Ammon's horn (tissue), 1 donor: ENCODE measurements around the gene MEDAG.
A peak's percentile ranks its signal among the peaks of the same experiment; 100 is the strongest.
"Not testable (repeated sequence)": the region's sequence is repeated elsewhere in the genome, so short reads cannot be mapped to it uniquely, and the experiment has no call there.

Experiments
- DNase-seq: peaks from one replicate; pipeline ENCODE4 v3.0.0-alpha.2; 2016; ENCODE audit warnings: low spot score

Gene MEDAG

DNA sequence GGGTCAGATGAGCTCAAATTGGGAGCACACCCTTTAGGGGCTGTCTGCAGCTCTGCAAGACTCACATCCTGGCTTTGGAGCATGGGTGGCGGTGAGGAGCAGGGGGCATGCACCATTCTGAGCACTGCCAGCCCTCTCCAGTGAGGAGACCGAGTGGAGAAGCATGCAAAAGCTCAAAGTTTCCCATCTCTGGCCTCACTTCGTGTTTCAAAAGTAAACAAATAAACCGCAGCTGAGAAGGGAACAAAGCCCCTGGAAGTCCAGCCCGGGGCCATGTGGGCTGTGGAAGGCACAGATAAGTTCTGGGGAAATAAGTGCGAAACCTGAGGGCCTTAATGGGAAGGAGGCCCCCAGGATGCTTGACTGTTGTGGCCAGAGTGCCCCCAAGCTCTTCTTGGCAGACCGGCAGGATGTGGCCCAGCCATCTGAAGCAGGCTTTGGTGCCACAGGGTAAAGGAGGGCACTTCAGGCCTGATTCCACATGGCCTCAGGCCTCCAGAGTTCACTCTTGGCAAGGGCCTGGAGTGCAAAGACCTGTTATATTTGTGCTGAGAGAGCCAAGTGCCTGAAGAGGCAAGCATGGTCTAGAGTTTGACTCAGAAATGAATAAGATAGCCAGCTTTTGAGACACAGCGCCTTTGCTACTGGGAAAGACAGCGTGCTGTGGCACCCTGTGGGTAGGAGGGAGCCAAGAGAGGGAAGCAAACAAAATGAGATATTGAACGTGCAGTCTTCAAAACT lies 1.2 kb downstream of the MEDAG start:
- DNase-seq, result no peak

DNA sequence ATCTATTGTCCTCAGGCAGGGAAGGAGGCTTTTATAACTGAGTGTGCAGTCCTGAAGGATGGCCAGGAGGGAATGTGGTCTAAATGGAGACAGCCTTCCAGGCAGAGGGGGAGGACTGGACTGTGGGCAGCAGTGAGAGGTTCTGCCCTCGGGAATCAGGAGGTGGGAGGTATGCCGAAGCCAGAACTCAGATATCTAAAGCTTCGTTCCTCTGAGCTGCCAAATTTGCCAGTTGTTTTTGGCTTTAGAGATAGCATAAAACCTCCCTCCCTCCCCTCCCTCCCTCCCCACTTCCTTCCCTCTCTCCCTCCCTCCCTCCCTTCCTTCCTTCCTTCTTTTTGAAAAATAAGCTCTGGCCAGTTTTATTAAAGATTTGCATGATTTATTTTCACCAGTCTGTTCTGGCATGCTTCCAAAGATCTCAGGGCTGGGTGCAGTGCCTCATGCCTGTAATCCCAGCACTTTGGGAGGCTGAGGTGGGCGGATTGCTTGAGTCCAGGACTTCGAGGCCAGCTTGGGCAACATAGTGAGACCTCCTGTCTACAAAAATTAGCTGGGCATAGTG lies 2.4 kb downstream of the MEDAG start:
- DNase-seq, result no peak

DNA sequence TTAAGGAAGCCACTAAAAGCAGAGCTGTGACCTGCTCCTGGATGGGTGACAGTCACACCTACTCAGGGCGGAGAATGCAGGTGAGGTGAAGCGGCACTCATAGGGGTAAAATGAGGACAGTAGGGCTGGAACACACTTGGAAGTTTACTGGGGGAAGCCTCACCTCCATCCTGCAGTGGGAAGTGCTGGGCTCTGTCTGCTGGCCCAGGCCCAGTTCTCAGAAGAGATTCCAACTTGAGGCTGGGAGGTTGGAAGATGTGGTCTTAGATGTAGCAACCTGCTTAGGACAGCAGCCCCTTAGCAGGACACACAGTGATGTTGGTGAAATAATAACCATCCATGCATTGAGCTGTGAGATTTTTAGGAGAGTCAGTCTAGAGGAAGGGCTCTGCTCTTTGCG lies 4.6 kb downstream of the MEDAG start:
- DNase-seq, result no peak

DNA sequence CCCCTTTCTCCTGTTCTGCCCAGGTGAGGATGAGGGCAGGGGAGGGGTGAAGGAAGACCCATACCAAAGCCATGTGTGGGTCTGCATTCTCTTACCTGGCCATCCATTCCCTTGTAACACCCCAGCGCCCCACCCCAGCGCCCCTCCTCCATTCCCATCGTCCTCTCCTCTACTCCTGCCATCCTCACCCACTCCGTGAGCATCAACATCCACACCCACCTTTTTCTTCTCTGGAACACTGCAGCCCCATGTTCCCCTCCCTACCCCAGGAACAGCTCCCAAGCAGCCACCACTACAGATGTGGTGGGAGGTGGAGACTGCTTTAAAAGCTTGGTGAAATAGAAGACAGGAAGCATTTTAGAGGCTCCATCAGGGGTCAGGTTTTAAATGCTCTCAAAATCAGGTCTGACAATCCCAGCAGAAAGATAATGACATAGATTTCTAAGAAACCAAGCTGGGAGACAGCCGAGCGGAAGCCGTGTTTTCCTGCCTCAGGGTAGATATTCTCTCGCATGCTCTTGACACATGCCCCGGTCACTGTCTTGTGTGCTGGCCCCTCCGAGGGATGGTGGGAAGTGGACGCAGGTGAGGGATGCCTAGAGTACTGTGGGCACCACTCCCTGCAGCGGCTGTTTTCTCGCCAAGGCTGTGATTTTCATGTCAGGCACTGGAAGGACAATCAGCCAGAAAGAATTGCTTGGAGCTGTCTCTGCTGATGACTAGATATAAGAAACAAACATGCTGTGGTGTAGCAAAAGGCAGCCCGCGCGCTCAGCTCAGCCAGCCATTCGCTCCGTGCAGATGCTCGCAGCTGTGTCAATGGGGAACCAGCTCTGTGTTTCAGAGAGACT lies 9.8 kb downstream of the MEDAG start:
- DNase-seq, result no peak

DNA sequence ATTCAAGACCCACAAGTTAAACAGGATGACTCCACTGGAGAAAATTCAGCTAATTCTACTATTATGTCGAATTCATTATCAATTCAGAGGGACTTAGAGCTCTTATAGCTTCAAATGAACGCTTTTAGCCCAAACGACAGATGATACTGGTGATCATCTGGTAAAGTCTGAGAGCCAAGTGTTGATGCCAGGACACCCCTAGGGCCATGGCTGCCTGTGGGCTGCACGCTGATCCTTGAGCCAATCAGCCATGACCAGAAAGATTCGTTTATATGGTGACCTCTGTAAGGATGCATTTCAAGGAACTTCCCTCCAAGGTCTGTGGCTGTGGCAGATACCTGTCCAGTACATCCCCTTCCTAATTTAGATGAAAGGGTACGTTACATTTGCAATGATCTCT lies 10.9 kb downstream of the MEDAG start:
- DNase-seq, result no peak

DNA sequence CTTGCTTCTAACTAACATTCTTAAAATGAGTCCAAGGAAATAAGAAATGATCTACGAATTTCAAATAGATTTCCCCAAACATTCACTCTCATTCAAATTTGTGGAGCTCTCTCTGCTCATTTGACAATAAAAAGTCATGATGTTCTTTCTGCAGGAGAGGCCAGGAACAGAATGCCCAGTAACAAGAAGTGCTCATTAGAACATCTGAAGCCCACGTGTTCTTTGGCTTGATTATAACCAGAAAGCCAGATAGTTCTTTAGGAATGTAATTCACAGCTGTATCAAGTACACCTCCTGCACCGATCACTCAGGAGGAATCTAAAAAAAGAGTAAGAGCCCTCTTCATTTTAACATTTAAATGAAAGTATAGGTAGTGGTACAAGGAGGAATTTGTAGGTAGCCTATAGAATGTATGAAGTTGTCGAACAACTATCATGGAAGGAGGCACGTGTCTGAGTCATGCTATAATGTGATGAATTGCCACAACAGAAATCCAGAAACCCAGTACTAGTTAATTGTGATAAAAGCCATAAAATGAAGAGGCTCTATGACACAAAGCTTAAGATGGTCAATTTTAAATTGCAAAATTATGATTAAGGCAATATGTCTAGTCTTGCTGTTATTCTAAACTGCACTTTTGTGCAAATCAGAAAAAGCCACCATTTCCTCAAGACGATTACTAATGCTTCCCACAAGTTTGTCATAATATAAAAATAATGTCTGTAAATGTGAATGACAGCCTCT lies 12.8 kb downstream of the MEDAG start:
- no peak for DNase-seq

DNA sequence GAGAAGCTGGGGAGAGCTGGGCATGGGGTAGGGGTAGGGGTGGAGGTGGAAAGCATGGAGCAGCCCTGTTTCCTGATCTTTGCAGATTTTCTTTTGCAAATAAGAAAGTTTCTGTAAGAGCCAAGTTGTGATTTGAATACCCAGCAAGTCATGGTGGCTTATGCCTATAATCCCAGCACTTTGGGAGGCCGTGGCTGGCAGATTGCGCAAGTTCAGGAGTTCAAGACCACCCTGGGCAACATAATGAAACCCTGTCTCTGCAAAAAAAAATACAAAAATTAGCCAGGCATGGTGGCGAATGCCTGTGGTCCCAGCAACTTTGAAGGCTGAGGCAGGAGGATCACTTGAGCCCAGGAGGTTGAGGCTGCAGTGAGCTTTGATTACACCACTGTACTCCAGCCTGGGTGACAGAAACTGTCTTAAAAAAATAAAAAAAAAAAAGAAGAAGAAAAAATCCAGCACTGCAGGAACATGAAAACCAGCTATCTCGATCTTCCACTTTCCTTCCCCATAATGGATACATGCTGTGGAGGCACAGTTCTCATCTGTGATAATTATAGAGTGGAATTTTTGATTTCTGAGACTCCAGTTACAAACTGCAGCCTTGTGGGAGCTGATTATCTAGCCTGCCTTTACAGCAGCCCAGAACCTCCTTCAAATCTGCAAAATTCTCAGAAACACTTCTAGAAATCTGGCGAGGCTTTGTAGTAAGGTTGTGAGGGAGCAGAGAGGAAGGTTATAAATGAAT lies 14.3 kb downstream of the MEDAG start:
- no peak for DNase-seq

DNA sequence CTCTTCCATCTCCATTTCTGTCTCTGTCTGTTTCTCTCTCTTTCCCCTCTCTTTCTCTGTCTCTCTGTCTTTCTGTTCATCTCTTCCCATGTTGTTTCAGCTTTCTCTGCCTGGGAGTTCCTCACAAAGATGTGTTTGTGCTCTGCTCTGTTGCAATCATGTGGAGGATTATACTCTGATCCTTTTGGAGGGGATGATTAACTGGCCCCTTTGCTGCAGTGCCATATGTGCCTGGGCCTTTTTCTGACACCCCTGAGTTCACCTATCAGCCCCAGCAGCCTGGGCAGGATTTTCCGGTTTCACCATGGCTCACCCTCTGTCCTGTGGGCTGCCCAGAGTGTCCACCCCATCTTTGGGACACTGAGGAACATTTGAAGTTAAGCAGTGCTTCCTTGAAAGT lies 17.3 kb downstream of the MEDAG start:
- DNase-seq, result no peak

DNA sequence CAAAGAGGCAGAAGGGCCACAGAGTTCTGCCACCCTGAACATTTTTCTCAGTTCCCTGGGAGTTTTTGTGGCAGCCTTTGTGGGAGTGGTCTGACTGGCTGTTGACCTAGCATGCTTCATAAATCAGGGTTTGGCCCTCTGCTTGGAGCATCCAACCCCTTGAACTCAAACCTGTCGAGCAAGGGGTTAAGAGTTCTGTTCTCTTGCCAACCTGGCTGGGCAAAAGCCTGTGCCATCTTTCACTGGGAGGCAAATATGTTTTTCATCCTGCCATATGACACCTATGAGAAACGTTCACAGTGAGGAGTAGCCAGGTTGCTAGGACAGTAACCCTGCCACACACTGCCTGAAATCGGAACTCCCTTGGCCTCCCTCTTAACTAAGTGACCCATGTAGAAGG lies 18.6 kb downstream of the MEDAG start:
- DNase-seq, result no peak

DNA sequence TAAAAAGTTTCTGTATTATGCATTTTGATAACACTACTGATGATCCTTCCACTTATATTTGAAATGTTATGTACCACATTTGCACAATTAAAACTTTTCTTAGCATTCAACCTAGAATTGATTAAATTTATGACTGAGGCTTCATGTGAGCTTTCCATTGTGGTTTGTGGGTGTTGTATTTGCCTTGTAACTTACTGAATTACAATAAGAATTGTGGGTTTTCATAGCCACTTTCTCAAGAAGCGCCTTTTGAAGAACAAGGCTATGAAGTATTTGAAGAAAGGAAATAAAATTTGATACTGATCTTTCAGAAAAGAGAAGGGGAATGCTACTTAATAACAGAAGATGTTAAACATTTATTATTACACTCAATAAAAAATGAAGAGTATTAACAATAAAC lies 19.4 kb downstream of the MEDAG start:
- no peak for DNase-seq

DNA sequence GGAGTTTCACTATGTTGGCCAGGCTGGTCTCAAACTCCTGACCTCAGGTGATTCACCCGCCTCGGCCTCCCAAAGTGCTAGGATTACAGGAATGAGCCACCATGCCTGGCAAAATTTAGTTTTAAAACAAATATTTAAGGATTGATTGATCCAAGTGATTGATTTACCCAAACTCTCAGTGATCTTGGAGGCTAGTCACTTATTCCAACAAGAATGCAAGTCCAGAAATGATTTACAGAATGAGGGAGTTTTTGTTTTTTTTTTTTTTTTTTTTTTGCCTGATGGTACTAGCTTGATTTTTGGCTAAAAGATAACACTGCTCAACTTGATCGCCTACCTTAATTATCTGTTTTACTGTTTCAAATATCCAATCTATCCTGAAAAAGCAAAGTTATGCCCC lies 20.7 kb downstream of the MEDAG start:
- no peak for DNase-seq

DNA sequence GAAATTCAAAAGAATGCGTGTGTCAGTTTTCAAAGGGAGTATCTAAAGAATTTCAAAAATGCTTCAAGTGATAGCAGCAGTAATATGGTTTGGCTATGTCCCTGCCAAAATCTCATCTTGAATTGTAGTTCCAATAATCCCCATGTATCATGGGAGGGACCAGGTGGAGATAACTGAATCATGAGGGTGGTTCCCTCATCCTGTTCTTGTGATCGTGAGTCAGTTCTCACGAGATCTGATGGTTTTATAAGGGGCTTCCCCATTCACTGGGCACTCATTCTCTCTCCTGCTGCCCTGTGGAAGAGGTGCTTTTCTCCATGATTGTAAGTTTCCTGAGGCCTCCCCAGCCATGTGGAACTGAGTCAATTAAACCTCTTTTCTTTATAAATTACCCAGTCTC lies 21.1 kb downstream of the MEDAG start:
- DNase-seq, result not testable (repeated sequence)

DNA sequence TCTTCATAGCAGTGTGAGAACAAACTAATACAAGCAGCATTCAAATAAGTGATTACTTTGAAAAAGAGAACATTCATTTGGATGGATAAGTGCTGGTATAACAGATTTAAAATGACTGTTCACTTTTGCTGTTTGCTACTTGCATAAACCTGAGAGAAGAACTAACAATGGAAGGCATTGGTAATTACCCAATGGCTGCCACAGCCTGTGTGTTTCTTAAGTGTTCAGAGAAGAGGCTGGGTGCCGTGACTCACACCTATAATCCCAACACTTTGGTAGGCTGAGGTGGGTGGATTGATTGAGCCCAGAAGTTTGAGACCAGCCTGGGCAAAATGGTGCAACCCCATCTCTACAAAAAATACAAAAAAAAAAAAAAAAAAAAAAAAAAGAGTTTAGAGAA lies 21.5 kb downstream of the MEDAG start:
- no peak for DNase-seq

DNA sequence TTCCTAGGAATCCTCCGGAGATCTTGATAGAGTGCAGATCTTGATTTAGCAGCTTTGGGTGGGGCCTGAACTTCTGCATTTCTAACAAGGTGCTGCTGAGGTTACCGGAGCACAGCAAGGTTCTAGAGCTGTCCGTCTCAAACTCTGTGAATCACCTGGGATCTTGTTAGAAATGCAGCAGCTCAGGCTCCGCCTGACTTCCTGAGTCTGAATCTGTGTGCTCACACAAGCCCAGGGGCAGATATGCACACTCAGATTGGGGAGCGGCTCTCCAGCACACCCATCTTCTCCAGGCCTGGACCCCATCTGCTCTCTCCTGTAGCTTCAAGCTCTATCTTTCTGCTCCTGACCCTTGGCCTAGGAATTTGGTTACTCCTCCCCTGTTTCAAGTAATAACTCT lies 22.9 kb downstream of the MEDAG start:
- DNase-seq, result no peak

DNA sequence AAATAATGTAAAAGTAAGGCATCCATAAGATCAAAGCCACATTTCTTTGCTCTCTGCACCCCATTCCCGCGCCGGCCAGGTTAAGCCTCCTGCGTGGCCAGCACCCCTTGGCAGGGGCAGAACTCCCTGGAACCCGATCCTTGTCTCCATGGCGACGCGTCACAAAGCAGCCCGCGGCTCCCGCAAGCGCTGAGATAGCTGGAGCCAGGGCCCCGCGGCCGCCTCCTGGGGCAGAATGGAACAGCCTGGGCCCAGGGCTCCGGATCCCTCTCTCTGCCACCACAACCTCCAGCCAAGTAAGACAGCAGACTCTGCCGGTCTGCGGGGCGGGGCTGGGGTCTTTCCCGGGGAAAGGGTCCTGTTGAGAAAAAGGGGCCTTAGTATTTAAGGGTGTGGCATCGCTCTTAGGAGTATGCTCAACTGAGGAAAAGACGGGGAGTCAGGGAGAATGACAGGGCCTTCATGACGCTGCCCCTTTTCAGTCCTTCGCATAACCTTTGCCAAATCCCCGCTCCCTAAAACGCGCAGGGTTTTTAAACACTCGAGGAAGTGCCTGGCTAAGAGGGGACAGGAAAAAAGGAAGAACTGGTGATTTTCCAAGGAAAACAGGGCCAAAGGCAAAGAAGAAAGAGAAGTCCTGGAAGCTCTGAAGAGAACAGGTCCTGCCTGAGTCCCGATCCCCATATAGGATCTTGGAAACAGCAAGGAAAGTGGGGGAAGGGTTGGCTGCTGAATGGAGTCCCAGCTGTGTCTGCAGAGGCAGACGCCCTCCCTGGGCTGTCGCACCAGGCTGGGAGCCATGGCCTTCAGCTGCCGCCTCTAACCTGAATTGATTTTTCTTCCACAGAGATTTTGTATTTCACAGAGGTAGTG lies 26.6 kb downstream of the MEDAG start, which contains the start of gene TEX26:
Gene TEX26, plus strand, starts transcription at position 176 of the 873 bp plus-strand sequence. Its CDS starts 60 bp downstream, at position 236.
- DNase-seq, result peak; percentile 24

DNA sequence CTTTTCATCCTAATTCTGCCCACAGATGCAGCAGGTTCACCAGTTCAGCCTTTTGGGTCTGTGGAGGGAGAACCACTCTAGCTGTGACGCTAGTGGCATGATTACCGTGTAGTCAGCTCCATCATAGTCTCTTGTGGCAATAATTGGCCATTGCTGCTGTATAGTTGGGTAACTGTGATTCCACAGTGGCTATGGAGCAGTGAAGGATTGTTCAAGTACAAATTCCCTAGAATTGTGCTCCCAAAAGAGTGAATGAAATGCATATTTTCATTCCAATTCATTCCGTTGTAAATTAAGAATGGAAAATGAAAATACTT lies 27.2 kb downstream of the MEDAG start:
- no peak for DNase-seq

DNA sequence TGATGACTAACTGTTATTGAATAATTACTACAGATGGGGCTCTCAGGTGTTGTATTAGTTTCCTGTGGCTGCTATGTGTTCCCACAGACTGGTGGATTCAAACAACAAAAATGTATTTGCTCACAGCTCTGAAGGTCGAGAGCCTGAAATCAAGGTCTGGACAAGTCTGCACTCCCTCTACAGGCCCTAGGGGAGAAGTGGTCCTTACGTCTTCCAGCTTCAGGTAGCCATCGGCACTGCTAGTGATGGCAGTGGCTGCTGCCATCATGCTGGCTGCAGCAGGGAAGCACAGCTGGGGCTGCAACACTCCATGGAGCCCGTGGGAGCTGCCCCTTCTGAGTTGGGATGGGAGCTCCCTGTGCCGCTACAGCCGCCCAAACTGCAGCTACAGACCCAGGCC lies 28.3 kb downstream of the MEDAG start:
- DNase-seq, result no peak

DNA sequence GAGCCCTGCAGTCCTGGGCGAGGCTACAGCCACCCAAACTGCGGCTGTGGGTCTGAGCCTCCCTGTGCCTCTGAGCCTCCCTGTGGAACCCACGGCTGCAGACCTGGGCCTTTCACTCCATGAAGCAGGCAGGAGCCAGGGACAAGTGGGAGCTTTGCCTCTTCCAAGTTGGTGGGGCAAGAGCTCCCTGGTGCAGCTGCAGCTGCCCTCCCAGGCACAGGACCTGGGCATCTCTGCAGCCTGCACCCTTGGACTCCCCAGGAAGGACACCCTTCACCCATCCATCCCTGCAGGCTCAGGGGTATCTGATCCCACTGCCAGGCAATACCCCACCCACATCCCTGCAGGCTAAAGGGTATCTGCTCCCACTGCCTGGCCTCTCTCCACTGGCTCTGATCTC lies 28.7 kb downstream of the MEDAG start:
- DNase-seq, result no peak

DNA sequence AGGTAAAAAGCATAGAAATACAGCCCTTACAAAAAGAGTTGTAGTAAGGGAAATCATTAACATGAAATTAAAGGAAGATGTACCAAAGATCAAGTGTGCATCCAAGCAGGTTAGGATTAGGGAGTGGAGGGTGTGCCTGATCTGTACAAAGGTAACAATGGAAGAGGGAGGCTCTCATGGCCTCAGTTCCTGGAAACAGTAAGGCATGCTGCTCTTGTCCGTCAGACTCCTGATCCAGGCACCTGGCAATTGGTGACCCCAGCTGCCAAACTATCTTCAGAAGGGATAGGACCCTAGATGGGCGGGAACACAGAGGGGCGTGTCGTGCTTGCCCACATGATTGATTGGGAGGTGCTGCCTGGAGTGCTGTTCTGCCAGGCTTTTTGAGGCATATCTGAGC lies 30.9 kb downstream of the MEDAG start:
- no peak for DNase-seq

DNA sequence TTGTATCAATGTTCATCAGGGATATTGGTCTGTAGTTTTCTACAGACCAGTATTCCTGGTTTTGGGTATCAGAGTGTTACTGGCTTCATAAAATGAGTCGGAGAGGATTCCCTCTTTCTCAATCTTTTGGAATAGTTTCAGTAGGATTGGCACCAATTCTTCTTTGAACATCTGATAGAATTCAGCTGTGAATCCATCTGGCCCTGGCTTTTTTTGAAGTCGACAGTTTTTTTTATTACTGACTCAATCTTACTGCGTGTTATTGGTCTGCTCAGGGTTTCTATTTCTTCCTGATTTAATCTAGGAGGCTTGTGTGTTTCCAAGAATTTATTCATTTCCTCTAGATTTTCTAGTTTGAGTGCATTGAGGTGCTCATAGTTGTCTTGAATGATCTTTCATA lies 37.8 kb downstream of the MEDAG start:
- DNase-seq, result no peak
